CD8-positive, alpha-beta memory T cell (primary cell): Measurements from ENCODE around the gene KCTD18. TPM values are rescaled to one million over a fixed set of nuclear protein-coding genes. Genes with fewer than 3 reads are reported as not detected.

Experiments
- CTCF ChIA-PET: fragments of 350-600 bp; sonication (Branson Sonifier 250); formaldehyde crosslinking; loops from one replicate; lab custom pipeline; 2021; ENCODE audit warnings: antibody characterized with exemption; lab: Charles Lee
- POLR2A ChIA-PET: fragments of 350-600 bp; sonication (Branson Sonifier 250); formaldehyde crosslinking; loops from one replicate; lab custom pipeline; 2021; ENCODE audit warnings: antibody characterized with exemption; lab: Charles Lee
- DNase-seq, 5 donors: peaks; one replicate each; pipeline versions ENCODE4 v3.0.0 to v3.0.0-alpha.2; 2020 to 2022; ENCODE audit warnings: mixed read lengths in 1 of 5
- H3K27ac ChIP-seq: one replicate; pipeline ENCODE4 v1.7.0; 2013; ENCODE audit warnings: low read depth, mild to moderate bottlenecking, low read length, moderate library complexity
- H3K27me3 ChIP-seq: 2 replicates; pipeline ENCODE4 v1.7.0; 2013; ENCODE audit warnings: low read length, mild to moderate bottlenecking; ENCODE audit not compliant: insufficient read depth, poor library complexity, severe bottlenecking
- H3K36me3 ChIP-seq: 2 replicates; pipeline ENCODE4 v1.7.0; 2013; ENCODE audit warnings: mild to moderate bottlenecking, low read length, moderate library complexity; ENCODE audit not compliant: insufficient read depth
- H3K4me1 ChIP-seq: 2 replicates; pipeline ENCODE4 v1.7.0; 2013; ENCODE audit warnings: mild to moderate bottlenecking, low read length, moderate library complexity; ENCODE audit not compliant: insufficient read depth
- H3K4me3 ChIP-seq: 2 replicates; pipeline ENCODE4 v1.7.0; 2013; ENCODE audit warnings: mild to moderate bottlenecking, low read length
- H3K9me3 ChIP-seq: 2 replicates; pipeline ENCODE4 v1.7.0; 2013; ENCODE audit warnings: mild to moderate bottlenecking, low read length
- H3K27ac Mint-ChIP-seq, 8 donors: one replicate each; pipeline ENCODE4 v1.8.0; 2020 to 2021; ENCODE audit warnings: mixed read lengths in 8 of 8, mild to moderate bottlenecking in 6 of 8, inconsistent platforms in 3 of 8, moderate library complexity in 3 of 8
- H3K27me3 Mint-ChIP-seq, 2 donors: one replicate each; pipeline ENCODE4 v1.8.0; 2020 to 2021; ENCODE audit warnings: mixed read lengths in 2 of 2, mild to moderate bottlenecking in 1 of 2, moderate library complexity in 1 of 2
- H3K36me3 Mint-ChIP-seq, 3 donors: one replicate each; pipeline ENCODE4 v1.8.0; 2020 to 2021; ENCODE audit warnings: mixed read lengths in 3 of 3, inconsistent platforms in 1 of 3, mild to moderate bottlenecking in 1 of 3
- H3K4me1 Mint-ChIP-seq, 3 donors: one replicate each; pipeline ENCODE4 v1.8.0; 2020 to 2021; ENCODE audit warnings: mixed read lengths in 3 of 3, inconsistent platforms in 1 of 3, mild to moderate bottlenecking in 1 of 3
- H3K4me3 Mint-ChIP-seq, 7 donors: one replicate each; pipeline ENCODE4 v1.8.0; 2020 to 2021; ENCODE audit warnings: mixed read lengths in 7 of 7, mild to moderate bottlenecking in 6 of 7, moderate library complexity in 4 of 7, inconsistent platforms in 2 of 7
- H3K9me3 Mint-ChIP-seq, 5 donors: one replicate each; pipeline ENCODE4 v1.8.0; 2020 to 2022; ENCODE audit warnings: mixed read lengths in 5 of 5, mild to moderate bottlenecking in 3 of 5, moderate library complexity in 2 of 5, inconsistent platforms in 1 of 5
- polyA plus RNA-seq: library from polyadenylated mRNA; unstranded; fragments of 300-500 nt; fragmentation: Illumina TruSeq; gene quantifications from one replicate; pipeline ENCODE4 v1.2.3, GENCODE V29; 2021
- total RNA-seq, 2 experiments: library from RNA; stranded (reverse); gene quantifications; one replicate each; pipeline ENCODE4 v1.2.3, GENCODE V29; 2021

KCTD18 gene
- total and polyA plus RNA-seq, 3 experiments from 2014 or later = 14.5 to 15.3 (median 14.7) TPM

DNA sequence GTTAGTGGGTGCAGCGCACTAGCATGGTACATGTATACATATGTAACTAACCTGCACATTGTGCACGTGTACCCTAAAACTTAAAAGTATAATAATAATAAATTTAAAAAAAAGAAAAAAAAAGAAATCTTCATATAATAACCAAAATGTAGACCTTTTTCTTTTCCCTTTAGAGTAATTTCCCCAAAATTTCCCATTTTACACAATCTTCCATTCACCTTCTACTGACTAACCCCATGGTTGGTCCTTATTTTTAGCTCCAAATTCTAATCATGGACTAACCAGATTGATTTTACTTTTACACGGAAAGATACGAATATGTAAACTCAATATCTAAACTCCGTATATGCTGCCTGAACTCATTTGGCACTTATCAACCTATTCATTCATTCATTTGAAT, 7.7 kb downstream of the KCTD18 start:
- Mint-ChIP-seq H3K27me3 (no peaks in the 10 kb centered on the region), H3K4me3 (no peak overlapping the region), H3K4me1 (peaks cover 13 to 35% (median 31%) of the 10 kb centered on the region in 3 donors), H3K36me3 (peaks cover 13 to 47% (median 17%) of the 10 kb centered on the region in 3 donors), H3K9me3 (no peaks in the 10 kb centered on the region), H3K27ac (peak overlapping the region in 1 of 8 donors; percentile 61)
- CTCF ChIA-PET = interaction anchor here (1.1 kb wide), 1 partner anchor 31 kb away, joined by 3 read pairs; no protein-coding TSS in a partner anchor
- H3K27ac ChIP-seq = no peak overlapping the region
- H3K9me3 ChIP-seq = no peaks in the 10 kb centered on the region
- peaks cover 6% of the 10 kb centered on the region for H3K36me3 ChIP-seq
- H3K27me3 ChIP-seq = no peaks in the 10 kb centered on the region
- POLR2A ChIA-PET = no interaction called here
- H3K4me1 ChIP-seq = no peaks in the 10 kb centered on the region
- DNase-seq = no peak
- no peak overlapping the region for H3K4me3 ChIP-seq

GRCh38 chr2:200498402-200499162, 11.3 kb downstream of the KCTD18 start:
- CTCF ChIA-PET = no interaction called here
- H3K4me3 Mint-ChIP-seq = no peak overlapping the region
- H3K4me3 ChIP-seq = no peak overlapping the region
- peak overlapping the region in 2 of 8 donors; percentile 32 to 72 for H3K27ac Mint-ChIP-seq
- peaks cover 11 to 63% (median 22%) of the 10 kb centered on the region in 3 donors for H3K36me3 Mint-ChIP-seq
- H3K4me1 Mint-ChIP-seq = peaks cover 5 to 13% (median 11%) of the 10 kb centered on the region in 3 donors
- no peak for DNase-seq
- no peaks in the 10 kb centered on the region for H3K27me3 Mint-ChIP-seq
- no peaks in the 10 kb centered on the region for H3K4me1 ChIP-seq
- no peaks in the 10 kb centered on the region for H3K9me3 ChIP-seq
- no peak overlapping the region for H3K27ac ChIP-seq
- POLR2A ChIA-PET = no interaction called here
- H3K9me3 Mint-ChIP-seq = no peaks in the 10 kb centered on the region
- H3K36me3 ChIP-seq = peaks cover 16% of the 10 kb centered on the region
- H3K27me3 ChIP-seq = no peaks in the 10 kb centered on the region

DNA sequence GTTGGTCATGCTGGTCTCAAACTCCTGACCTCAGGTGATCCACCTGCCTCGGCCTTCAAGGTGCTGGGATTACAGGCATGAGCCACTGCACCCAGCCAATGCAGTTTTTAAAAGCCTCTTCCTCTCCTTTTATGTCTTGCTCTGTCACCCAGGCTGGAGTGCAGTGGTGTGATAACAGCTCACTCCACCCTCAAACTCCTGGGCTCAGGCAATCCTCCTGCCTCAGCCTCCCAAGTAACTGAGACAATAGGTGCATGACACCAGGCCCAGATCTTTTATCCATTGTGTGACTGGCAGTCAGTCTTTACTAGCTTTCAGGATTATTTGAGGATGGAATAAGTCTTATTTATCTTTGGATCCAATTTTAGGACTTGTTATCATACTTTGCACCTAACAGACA, 13.2 kb downstream of the KCTD18 start:
- Histone ChIP-seq H3K9me3 (no peaks in the 10 kb centered on the region), H3K27ac (no peak overlapping the region), H3K4me3 (no peak overlapping the region), H3K36me3 (peaks cover 29% of the 10 kb centered on the region), H3K27me3 (no peaks in the 10 kb centered on the region), H3K4me1 (no peaks in the 10 kb centered on the region)
- H3K36me3 Mint-ChIP-seq = peaks cover 1 to 68% (median 22%) of the 10 kb centered on the region in 3 donors
- POLR2A ChIA-PET = no interaction called here
- H3K4me3 Mint-ChIP-seq = no peak overlapping the region
- CTCF ChIA-PET = interaction anchor here (1.1 to 1.2 kb wide), 2 partner anchors 11 to 15 kb away, joined by 3 read pairs; no protein-coding TSS in a partner anchor
- no peak for DNase-seq
- no peaks in the 10 kb centered on the region for H3K9me3 Mint-ChIP-seq
- peak overlapping the region in 4 of 8 donors; percentile 23 to 68 (median 48) for H3K27ac Mint-ChIP-seq
- H3K27me3 Mint-ChIP-seq = no peaks in the 10 kb centered on the region
- peaks cover 2 to 5% (median 4%) of the 10 kb centered on the region in 3 donors for H3K4me1 Mint-ChIP-seq

DNA sequence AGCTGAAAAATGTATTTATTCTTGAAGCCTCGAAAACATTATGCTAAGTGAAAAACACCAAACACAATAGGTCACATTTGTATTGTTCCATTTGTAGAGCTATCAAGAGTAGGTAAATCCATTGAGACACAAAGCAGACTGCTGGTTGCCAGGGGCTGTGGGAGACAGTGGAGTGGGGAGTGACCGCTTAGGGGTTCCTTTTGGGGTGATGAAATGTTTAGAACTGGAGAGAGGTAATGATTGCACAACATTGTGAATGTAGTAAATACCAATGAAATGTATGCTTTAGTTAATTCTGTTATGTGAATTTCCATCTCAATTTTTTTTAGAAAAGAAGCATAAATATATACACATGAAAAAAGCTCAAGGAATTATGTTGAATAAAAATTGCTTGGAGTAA, 15.8 kb downstream of the KCTD18 start:
- Histone ChIP-seq H3K27ac (no peak overlapping the region), H3K36me3 (peaks cover 40% of the 10 kb centered on the region), H3K4me1 (no peaks in the 10 kb centered on the region), H3K9me3 (no peaks in the 10 kb centered on the region), H3K4me3 (no peak overlapping the region), H3K27me3 (no peaks in the 10 kb centered on the region)
- DNase-seq = no peak
- POLR2A ChIA-PET = no interaction called here
- Mint-ChIP-seq H3K4me1 (peaks cover 0 to under 1% (median 0%) of the 10 kb centered on the region in 3 donors), H3K27ac (peak overlapping the region in 3 of 8 donors; percentile 28 to 75 (median 35)), H3K9me3 (no peaks in the 10 kb centered on the region), H3K27me3 (no peaks in the 10 kb centered on the region), H3K4me3 (no peak overlapping the region), H3K36me3 (peaks cover 13 to 88% (median 39%) of the 10 kb centered on the region in 3 donors)
- CTCF ChIA-PET = interaction anchor here (2.2 to 3.6 kb wide), 2 partner anchors 11 to 16 kb away, joined by 7 to 16 read pairs; partner anchors contain the start of gene KCTD18

DNA sequence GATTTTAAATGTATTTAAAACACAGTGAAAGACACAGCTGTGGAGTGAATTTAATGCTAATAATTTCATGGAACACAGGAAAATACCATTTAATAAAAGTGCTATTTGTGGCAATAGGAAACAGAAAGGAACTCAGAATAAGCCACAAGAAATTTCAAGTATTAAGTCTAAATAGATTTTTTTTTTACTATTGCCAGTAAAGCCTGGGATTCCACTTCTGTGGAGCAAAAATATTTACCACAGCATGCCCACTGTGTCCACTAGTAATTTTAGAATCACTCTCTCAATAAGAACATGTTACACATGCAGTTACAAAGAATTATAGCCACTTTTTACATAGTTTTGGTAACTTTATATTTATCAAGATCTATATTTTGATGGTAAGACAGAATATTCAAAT, 17.2 kb downstream of the KCTD18 start:
- H3K9me3 Mint-ChIP-seq = no peaks in the 10 kb centered on the region
- no peak overlapping the region for H3K27ac ChIP-seq
- peaks cover 38% of the 10 kb centered on the region for H3K36me3 ChIP-seq
- H3K27me3 ChIP-seq = no peaks in the 10 kb centered on the region
- CTCF ChIA-PET = interaction anchor here (2.2 to 3.6 kb wide), 2 partner anchors 10 to 17 kb away, joined by 7 to 16 read pairs; partner anchors contain the start of gene KCTD18
- H3K4me3 ChIP-seq = no peak overlapping the region
- no peak overlapping the region for H3K27ac Mint-ChIP-seq
- DNase-seq = no peak
- H3K27me3 Mint-ChIP-seq = no peaks in the 10 kb centered on the region
- POLR2A ChIA-PET = no interaction called here
- peaks cover 13 to 81% (median 36%) of the 10 kb centered on the region in 3 donors for H3K36me3 Mint-ChIP-seq
- H3K9me3 ChIP-seq = no peaks in the 10 kb centered on the region
- no peaks in the 10 kb centered on the region for H3K4me1 ChIP-seq
- H3K4me3 Mint-ChIP-seq = no peak overlapping the region
- no peaks in the 10 kb centered on the region for H3K4me1 Mint-ChIP-seq

DNA sequence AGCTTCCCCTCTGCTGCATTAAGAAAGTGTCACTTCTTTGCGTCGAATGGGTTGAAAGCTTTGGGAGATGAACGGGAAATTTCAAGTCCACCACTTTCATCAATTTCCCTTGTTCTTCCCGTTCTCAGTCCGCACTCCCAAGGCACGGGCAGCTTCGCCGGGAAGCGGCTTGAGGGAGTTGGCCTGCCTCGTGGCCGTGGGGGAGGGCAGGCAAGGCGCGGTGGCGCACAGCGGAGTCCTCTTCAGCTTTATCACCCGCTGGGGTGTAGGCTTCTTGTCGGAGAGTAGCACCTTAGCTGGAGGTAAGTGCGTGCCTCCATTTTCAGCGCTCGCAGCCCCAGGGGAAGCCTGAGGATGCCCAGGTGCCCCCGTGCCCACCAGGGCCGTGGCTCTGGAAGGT, 19.9 kb downstream of the KCTD18 start:
- Mint-ChIP-seq H3K4me3 (no peak overlapping the region), H3K9me3 (no peaks in the 10 kb centered on the region), H3K27ac (no peak overlapping the region), H3K27me3 (no peaks in the 10 kb centered on the region), H3K36me3 (peaks cover 13 to 61% (median 29%) of the 10 kb centered on the region in 3 donors), H3K4me1 (no peaks in the 10 kb centered on the region)
- Histone ChIP-seq H3K27me3 (no peaks in the 10 kb centered on the region), H3K4me1 (no peaks in the 10 kb centered on the region), H3K4me3 (no peak overlapping the region), H3K36me3 (peaks cover 25% of the 10 kb centered on the region), H3K9me3 (no peaks in the 10 kb centered on the region), H3K27ac (no peak overlapping the region)
- no peak for DNase-seq
- ChIA-PET POLR2A (no interaction called here), CTCF (interaction anchor here (0.7 kb wide), 1 partner anchor 9 kb away, joined by 3 read pairs; no protein-coding TSS in a partner anchor)

DNA sequence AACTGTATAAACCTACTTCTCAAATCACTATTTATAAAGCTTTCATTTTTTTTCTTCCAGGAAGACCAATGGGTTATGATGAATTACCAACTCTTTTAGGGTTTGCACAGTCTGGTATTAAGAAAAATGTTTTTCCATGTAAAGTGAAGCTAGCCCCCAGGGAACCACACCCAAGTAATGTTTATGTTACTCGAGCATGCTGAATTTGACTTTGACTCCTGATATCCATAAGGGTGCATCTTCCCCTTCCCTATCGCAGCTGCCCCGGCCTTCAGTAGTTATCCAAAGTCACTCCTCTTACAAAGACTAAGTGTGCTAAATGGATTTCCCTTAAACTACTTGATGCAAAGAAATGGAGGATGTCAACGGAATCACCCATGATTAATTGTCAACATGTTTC, 21.7 kb downstream of the KCTD18 start:
- no peak overlapping the region for H3K27ac Mint-ChIP-seq
- Histone ChIP-seq H3K4me1 (no peaks in the 10 kb centered on the region), H3K27ac (no peak overlapping the region), H3K36me3 (peaks cover 20% of the 10 kb centered on the region), H3K4me3 (no peak overlapping the region), H3K27me3 (no peaks in the 10 kb centered on the region), H3K9me3 (no peaks in the 10 kb centered on the region)
- DNase-seq = no peak
- no peak overlapping the region for H3K4me3 Mint-ChIP-seq
- ChIA-PET CTCF (no interaction called here), POLR2A (no interaction called here)
- H3K4me1 Mint-ChIP-seq = no peaks in the 10 kb centered on the region
- no peaks in the 10 kb centered on the region for H3K9me3 Mint-ChIP-seq
- no peaks in the 10 kb centered on the region for H3K27me3 Mint-ChIP-seq
- peaks cover 13 to 43% (median 28%) of the 10 kb centered on the region in 3 donors for H3K36me3 Mint-ChIP-seq

GRCh38 chr2:200486529-200486928, 23.3 kb downstream of the KCTD18 start:
- Histone ChIP-seq H3K4me1 (no peaks in the 10 kb centered on the region), H3K4me3 (no peak overlapping the region), H3K36me3 (peaks cover 9% of the 10 kb centered on the region), H3K27ac (no peak overlapping the region), H3K9me3 (no peaks in the 10 kb centered on the region), H3K27me3 (no peaks in the 10 kb centered on the region)
- ChIA-PET POLR2A (no interaction called here), CTCF (interaction anchor here (0.8 to 1.4 kb wide), 2 partner anchors 8 to 10 kb away, joined by 3 to 4 read pairs; no protein-coding TSS in a partner anchor)
- peaks cover 10 to 27% (median 17%) of the 10 kb centered on the region in 3 donors for H3K36me3 Mint-ChIP-seq
- DNase-seq = no peak
- H3K9me3 Mint-ChIP-seq = no peaks in the 10 kb centered on the region
- no peaks in the 10 kb centered on the region for H3K27me3 Mint-ChIP-seq
- H3K27ac Mint-ChIP-seq = no peak overlapping the region
- no peak overlapping the region for H3K4me3 Mint-ChIP-seq
- peaks cover 0 to under 1% (median 0%) of the 10 kb centered on the region in 3 donors for H3K4me1 Mint-ChIP-seq
